ENCODE results near the gene CFAP20DC.
"Not testable (repeated sequence)": the region's sequence is repeated elsewhere in the genome, so short reads cannot be mapped to it uniquely, and the experiment has no call there.

Gene CFAP20DC

GRCh38 chr3:58962816-58963215 is 87.0 kb downstream of the CFAP20DC start:
- no peak for DNase-seq (ENCODE audit: low read depth)

GRCh38 chr3:58962040-58962651 is 87.7 kb downstream of the CFAP20DC start:
- DNase-seq (ENCODE audit: low read depth), result no peak

- no peak for DNase-seq (ENCODE audit: low read depth)
Measured at GRCh38 chr3:58955308-58955707, 94.5 kb downstream of the CFAP20DC start.

- DNase-seq (ENCODE audit: low read depth), result no peak
Measured at GRCh38 chr3:58953288-58953687, 96.5 kb downstream of the CFAP20DC start.

- no peak for DNase-seq (ENCODE audit: low read depth)
Measured at GRCh38 chr3:58952128-58952917, 97.5 kb downstream of the CFAP20DC start.

GRCh38 chr3:58948018-58948417 is 101.8 kb downstream of the CFAP20DC start:
- no peak for DNase-seq (ENCODE audit: low read depth)

- no peak for DNase-seq (ENCODE audit: low read depth)
Measured at GRCh38 chr3:58946875-58947274, 103.0 kb downstream of the CFAP20DC start.

- no peak for DNase-seq (ENCODE audit: low read depth)
Measured at GRCh38 chr3:58938057-58938456, 111.8 kb downstream of the CFAP20DC start.

GRCh38 chr3:58924578-58924977 is 125.2 kb downstream of the CFAP20DC start:
- DNase-seq (ENCODE audit: low read depth), result peak; percentile 17

- no peak for DNase-seq (ENCODE audit: low read depth)
Measured at GRCh38 chr3:58900386-58900785, 149.4 kb downstream of the CFAP20DC start.

GRCh38 chr3:58899953-58900298 is 149.9 kb downstream of the CFAP20DC start:
- no peak for DNase-seq (ENCODE audit: low read depth)

- no peak for DNase-seq (ENCODE audit: low read depth)
Measured at GRCh38 chr3:58899159-58899952, 150.5 kb downstream of the CFAP20DC start.

- DNase-seq (ENCODE audit: low read depth), result no peak
Measured at GRCh38 chr3:58898513-58898912, 151.3 kb downstream of the CFAP20DC start.

GRCh38 chr3:58897646-58898045 is 152.2 kb downstream of the CFAP20DC start:
- no peak for DNase-seq (ENCODE audit: low read depth)

GRCh38 chr3:58895678-58896077 is 154.1 kb downstream of the CFAP20DC start:
- DNase-seq (ENCODE audit: low read depth), result not testable (repeated sequence)

- not testable (repeated sequence) for DNase-seq (ENCODE audit: low read depth)
Measured at GRCh38 chr3:58892526-58892925, 157.3 kb downstream of the CFAP20DC start.

GRCh38 chr3:58888087-58888486 is 161.7 kb downstream of the CFAP20DC start:
- DNase-seq (ENCODE audit: low read depth), result no peak

- no peak for DNase-seq (ENCODE audit: low read depth)
Measured at GRCh38 chr3:58884453-58884852, 165.4 kb downstream of the CFAP20DC start.

- DNase-seq (ENCODE audit: low read depth), result no peak
Measured at GRCh38 chr3:58880182-58880581, 169.6 kb downstream of the CFAP20DC start.

GRCh38 chr3:58874795-58875194 is 175.0 kb downstream of the CFAP20DC start:
- DNase-seq (ENCODE audit: low read depth), result no peak

GRCh38 chr3:58874248-58874741 is 175.5 kb downstream of the CFAP20DC start:
- DNase-seq (ENCODE audit: low read depth), result no peak

- no peak for DNase-seq (ENCODE audit: low read depth)
Measured at GRCh38 chr3:58868097-58868779, 181.6 kb downstream of the CFAP20DC start.
